ENCODE data around the gene ESPNL. TPM values are rescaled to one million over a fixed set of nuclear protein-coding genes. Genes with fewer than 3 reads are reported as not detected.

ESPNL gene
- total RNA-seq, 4 donors from 2014 or later: 0.27 to 2.5 TPM; not detected in 2

DNA sequence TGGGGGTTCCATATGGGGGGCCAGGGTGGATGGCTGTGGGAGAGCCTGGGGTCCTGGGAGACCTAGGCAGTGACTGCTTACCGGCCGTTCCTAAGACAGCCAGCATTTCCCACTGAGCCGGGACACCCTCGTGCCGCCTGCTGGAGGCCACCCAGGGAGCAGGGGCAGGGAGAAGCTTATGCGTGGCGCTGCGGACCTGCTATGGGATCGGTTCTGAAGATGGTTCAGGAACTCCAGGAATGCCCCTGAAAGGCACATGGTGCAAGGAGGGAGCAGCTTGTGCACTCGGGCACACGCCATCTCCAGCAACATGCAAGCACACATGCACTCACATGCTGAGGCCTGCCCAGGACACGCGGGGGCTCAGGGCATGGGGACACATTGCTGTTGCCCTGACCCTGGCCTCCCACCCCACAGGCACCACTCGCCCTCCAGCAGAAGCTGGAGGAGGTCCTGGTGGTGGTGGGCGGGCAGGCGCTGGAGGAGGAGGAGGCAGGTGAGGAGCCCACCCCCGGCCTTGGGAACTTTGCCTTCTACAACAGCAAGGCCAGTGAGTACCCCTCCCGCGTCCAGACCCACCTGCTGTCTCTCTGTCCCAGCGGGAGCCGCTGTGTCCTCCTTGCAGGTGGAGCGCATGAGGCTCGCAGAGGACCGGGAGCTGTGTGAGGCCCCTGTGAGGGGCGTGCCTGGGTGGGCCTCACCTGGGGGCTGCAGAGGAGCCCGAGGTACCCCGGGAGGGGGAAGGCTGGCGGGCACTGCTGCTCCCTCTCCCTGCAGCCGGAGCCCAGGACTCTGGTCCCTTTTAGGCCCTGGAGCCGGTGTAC is 42.5 kb downstream of the ESPNL start:
- Histone ChIP-seq H3K4me1 (peaks cover 8 to 28% (median 12%) of the 10 kb centered on the region in 4 donors), H3K9me3 (no peaks in the 10 kb centered on the region), H3K27ac (peak overlapping the region in 2 of 4 donors; percentile 31 to 62), H3K27me3 (no peaks in the 10 kb centered on the region), H3K4me3 (no peak overlapping the region), H3K36me3 (no peaks in the 10 kb centered on the region)
- DNase-seq: no peak
- TF ChIP-seq POLR2A (IDR thresholded peaks at IDR 0.05) (no peak), CTCF (IDR thresholded peaks at IDR 0.05) (peak in 2 of 6 experiments; percentile 13 to 17)

DNA sequence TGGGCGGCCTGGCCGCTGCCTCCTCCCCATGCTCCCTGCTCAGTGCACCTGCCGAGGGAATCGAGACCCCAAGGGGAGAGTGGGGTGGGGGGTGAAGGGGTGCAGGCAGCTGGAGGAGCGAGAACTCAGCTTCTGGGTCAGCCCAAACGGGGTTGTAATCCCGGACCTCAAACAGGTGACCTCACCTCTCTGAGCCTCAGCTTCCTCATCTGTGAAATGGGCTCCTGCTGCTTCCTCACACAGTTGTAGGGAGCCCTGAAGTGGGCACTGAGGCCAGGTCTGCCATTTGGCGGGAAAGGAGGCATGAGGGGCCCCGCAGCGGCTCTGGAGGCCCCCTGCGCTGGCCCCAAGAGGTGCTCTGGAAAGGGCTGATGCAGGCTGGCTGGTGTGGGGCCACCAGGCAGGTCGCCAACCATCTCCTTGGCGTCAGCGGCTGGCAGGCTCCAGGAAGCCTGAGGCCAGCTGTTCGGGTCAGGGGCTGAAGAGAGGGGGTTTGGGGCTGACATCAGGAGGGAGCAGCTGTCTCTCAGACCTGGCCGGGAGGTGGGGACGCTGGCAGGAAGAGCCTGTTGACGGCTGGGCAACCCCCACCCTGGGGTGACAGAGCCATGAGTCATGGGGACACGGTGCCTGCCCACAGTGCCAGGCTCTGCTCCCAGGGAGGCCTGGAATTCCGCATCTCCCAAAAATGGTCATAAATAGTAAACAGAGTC is 43.3 kb downstream of the ESPNL start:
- TF ChIP-seq CTCF (IDR thresholded peaks at IDR 0.05) (no peak), POLR2A (IDR thresholded peaks at IDR 0.05) (no peak)
- Histone ChIP-seq H3K9me3 (no peaks in the 10 kb centered on the region), H3K27me3 (no peaks in the 10 kb centered on the region), H3K27ac (peak overlapping the region in 1 of 4 donors; percentile 12), H3K4me1 (peaks cover 5 to 28% (median 11%) of the 10 kb centered on the region in 4 donors), H3K4me3 (no peak overlapping the region), H3K36me3 (no peaks in the 10 kb centered on the region)
- no peak for DNase-seq

DNA sequence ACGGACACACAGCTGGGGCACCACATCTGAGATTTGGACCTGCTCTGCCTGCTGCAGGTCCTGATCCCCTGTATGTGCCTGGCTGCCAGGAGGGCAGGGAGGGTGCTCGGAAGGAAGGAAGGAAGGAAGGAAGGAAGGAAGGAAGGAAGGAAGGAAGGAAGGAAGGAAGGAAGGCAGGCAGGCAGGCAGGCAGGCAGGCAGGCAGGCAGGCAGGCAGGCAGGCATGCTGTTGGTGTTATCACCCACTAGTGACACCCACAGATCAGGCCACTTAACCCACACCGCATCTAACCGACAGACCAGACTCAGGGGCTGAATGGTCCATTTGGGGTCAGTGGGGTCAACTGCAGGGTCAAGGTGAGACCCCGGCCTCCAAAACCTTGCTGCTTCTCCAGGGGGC is 44.1 kb downstream of the ESPNL start:
- Histone ChIP-seq H3K27me3 (no peaks in the 10 kb centered on the region), H3K4me1 (peaks cover 0 to 28% (median 6%) of the 10 kb centered on the region in 4 donors), H3K27ac (no peak overlapping the region), H3K4me3 (no peak overlapping the region), H3K9me3 (no peaks in the 10 kb centered on the region), H3K36me3 (no peaks in the 10 kb centered on the region)
- DNase-seq: no peak
- TF ChIP-seq POLR2A (IDR thresholded peaks at IDR 0.05) (no peak), CTCF (IDR thresholded peaks at IDR 0.05) (no peak)

GRCh38 chr2:238145046-238145445 is 44.9 kb downstream of the ESPNL start:
- H3K36me3 ChIP-seq: no peaks in the 10 kb centered on the region
- H3K4me1 ChIP-seq: peaks cover 0 to 28% (median 4%) of the 10 kb centered on the region in 4 donors
- H3K9me3 ChIP-seq: no peaks in the 10 kb centered on the region
- TF ChIP-seq CTCF (IDR thresholded peaks at IDR 0.05) (no peak), POLR2A (IDR thresholded peaks at IDR 0.05) (no peak)
- no peak overlapping the region for H3K27ac ChIP-seq
- H3K4me3 ChIP-seq: no peak overlapping the region
- DNase-seq: no peak
- no peaks in the 10 kb centered on the region for H3K27me3 ChIP-seq

DNA sequence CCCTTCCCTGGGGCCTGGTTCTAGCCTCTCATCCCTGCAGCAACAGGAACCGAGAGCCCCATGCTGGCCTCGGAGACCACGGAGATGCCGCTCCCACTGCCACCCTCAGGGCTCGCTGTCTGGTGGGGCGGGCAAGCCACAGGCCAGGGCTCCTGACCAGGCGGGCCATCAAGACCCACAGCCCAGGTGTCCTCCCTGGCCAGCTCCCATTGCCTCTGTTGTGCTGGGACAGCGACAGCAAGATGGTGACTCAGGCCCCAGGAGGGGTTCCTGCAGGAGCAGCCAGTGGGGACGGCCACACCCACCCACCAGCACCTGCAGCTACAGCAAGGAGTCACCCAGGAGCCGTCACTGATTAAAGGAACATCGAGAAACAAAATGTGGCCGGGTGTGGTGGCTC is 45.7 kb downstream of the ESPNL start:
- H3K9me3 ChIP-seq: no peaks in the 10 kb centered on the region
- H3K36me3 ChIP-seq: no peaks in the 10 kb centered on the region
- no peak for TF ChIP-seq CTCF (IDR thresholded peaks at IDR 0.05)
- TF ChIP-seq POLR2A (IDR thresholded peaks at IDR 0.05): no peak
- no peaks in the 10 kb centered on the region for H3K27me3 ChIP-seq
- H3K4me1 ChIP-seq: peaks cover 0 to 28% (median 4%) of the 10 kb centered on the region in 4 donors
- H3K27ac ChIP-seq: no peak overlapping the region
- DNase-seq: no peak
- no peak overlapping the region for H3K4me3 ChIP-seq
